Measurements from ENCODE around the gene FCGR3A.

Gene FCGR3A

GRCh38 chr1:161503394-161503748 is 46.2 kb downstream of the FCGR3A start:
- DNase-seq (ENCODE audit: extremely low read depth, low read depth) = no peak
- TF ChIP-seq CTCF (IDR thresholded peaks at IDR 0.05; ENCODE audit: low read depth, low read length, missing control alignments) = no peak
- H3K4me3 ChIP-seq (replicated peaks; ENCODE audit: low read depth, low read length) = no peak overlapping the region

- no peak for DNase-seq (ENCODE audit: extremely low read depth, low read depth)
- TF ChIP-seq CTCF (IDR thresholded peaks at IDR 0.05; ENCODE audit: low read depth, low read length, missing control alignments) = no peak
- H3K4me3 ChIP-seq (replicated peaks; ENCODE audit: low read depth, low read length) = no peak overlapping the region
Observed at GRCh38 chr1:161502641-161503393, 46.8 kb downstream of the FCGR3A start.

- H3K4me3 ChIP-seq (replicated peaks; ENCODE audit: low read depth, low read length) = no peak overlapping the region
- no peak for DNase-seq (ENCODE audit: extremely low read depth, low read depth)
- TF ChIP-seq CTCF (IDR thresholded peaks at IDR 0.05; ENCODE audit: low read depth, low read length, missing control alignments) = no peak
Observed at GRCh38 chr1:161502181-161502580, 47.4 kb downstream of the FCGR3A start.

GRCh38 chr1:161501234-161501633 is 48.4 kb downstream of the FCGR3A start:
- H3K4me3 ChIP-seq (replicated peaks; ENCODE audit: low read depth, low read length) = no peak overlapping the region
- DNase-seq (ENCODE audit: extremely low read depth, low read depth) = no peak
- TF ChIP-seq CTCF (IDR thresholded peaks at IDR 0.05; ENCODE audit: low read depth, low read length, missing control alignments) = no peak

GRCh38 chr1:161499099-161500039 is 50.2 kb downstream of the FCGR3A start:
- TF ChIP-seq CTCF (IDR thresholded peaks at IDR 0.05; ENCODE audit: low read depth, low read length, missing control alignments) = no peak
- H3K4me3 ChIP-seq (replicated peaks; ENCODE audit: low read depth, low read length) = no peak overlapping the region
- no peak for DNase-seq (ENCODE audit: extremely low read depth, low read depth)

GRCh38 chr1:161498646-161499045 is 51.0 kb downstream of the FCGR3A start:
- no peak for TF ChIP-seq CTCF (IDR thresholded peaks at IDR 0.05; ENCODE audit: low read depth, low read length, missing control alignments)
- no peak overlapping the region for H3K4me3 ChIP-seq (replicated peaks; ENCODE audit: low read depth, low read length)
- no peak for DNase-seq (ENCODE audit: extremely low read depth, low read depth)
